HAP-1 (cell line): ENCODE results near the gene TCF3.

Experiments
- DNase-seq, 2 experiments: peaks; one replicate each; pipeline ENCODE4 v3.0.0-alpha.2; 2016 to 2020; ENCODE audit warnings: low spot score in 2 of 2
- H3K27me3 ChIP-seq: fragments of 250-450 bp; sonication (Bioruptor Pico); 2 replicates; pipeline ENCODE4 v1.5.1; 2020; ENCODE audit warnings: low read depth, mild to moderate bottlenecking, moderate library complexity
- H3K36me3 ChIP-seq: fragments of 250-450 bp; sonication (Bioruptor Pico); replicated peaks from 2 replicates; pipeline ENCODE4 v1.5.1; 2020; ENCODE audit warnings: mild to moderate bottlenecking
- H3K4me1 ChIP-seq: fragments of 250-450 bp; sonication (Bioruptor Pico); 2 replicates; pipeline ENCODE4 v1.5.1; 2020; ENCODE audit warnings: mild to moderate bottlenecking
- H3K4me3 ChIP-seq: fragments of 250-450 bp; sonication (Bioruptor Pico); 2 replicates; pipeline ENCODE4 v1.5.1; 2020; ENCODE audit warnings: mild to moderate bottlenecking, moderate library complexity
- H3K9me3 ChIP-seq: fragments of 250-450 bp; sonication (Bioruptor Pico); 2 replicates; pipeline ENCODE4 v1.5.1; 2020; ENCODE audit warnings: mild to moderate bottlenecking, moderate library complexity
- in situ Hi-C: fragments of 300-500 bp; cut with MboI; formaldehyde crosslinking; loops from 3 replicates; pipeline ENCODE4 v1.14.3; 2020; ENCODE audit warnings: low sequenced_read_pairs, inconsistent platforms, mixed read lengths

Gene TCF3

DNA sequence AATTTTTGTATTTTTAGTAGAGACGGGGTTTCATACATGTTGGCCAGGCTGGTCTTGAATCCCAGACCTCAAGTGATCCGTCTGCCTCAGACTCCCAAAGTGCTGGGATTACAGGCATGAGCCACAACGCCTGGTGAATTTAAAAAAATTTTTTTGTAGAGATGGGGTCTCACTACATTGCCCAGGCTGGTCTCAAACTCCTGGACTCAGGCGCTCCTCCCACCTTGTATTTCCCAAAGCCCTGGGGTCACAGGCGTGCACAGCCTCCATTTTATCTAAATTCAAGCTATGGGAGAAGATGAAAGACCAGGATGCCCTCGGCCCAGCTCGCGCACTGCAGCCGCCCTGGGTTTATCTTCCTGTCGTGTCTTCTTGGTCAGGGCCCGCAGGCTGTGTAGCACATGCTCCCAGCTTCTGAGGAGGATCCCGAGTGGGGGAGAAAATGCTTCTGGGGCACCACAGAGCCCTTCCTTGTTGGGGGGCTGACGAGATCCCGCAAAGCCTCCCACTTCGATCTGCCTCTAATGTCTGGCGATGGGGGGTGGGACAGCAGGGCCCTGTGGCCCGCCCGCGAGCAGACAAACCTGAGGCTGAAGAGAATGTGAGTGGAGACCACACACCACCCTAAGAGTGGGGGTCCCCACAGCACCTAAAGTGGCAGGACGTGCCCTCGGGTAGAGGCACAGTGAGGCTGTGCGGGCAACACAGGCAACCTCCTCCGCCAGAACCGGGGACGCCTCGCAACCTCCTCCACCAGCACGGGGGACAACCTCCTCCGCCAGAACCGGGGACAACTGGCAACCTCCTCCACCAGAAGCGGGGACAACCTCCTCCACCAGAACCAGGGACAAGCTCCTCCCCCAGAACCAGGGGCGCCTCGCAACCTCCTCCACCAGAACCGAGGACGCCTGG, 15.8 kb downstream of the TCF3 start:
- no peaks in the 10 kb centered on the region for H3K4me1 ChIP-seq
- no peaks in the 10 kb centered on the region for H3K9me3 ChIP-seq
- peaks cover 59% of the 10 kb centered on the region for H3K36me3 ChIP-seq
- no peaks in the 10 kb centered on the region for H3K27me3 ChIP-seq
- in situ Hi-C loops: no loop called here
- H3K4me3 ChIP-seq: no peak overlapping the region
- no peak for DNase-seq

GRCh38 chr19:1634938-1635243, 17.5 kb downstream of the TCF3 start:
- Histone ChIP-seq H3K27me3 (no peaks in the 10 kb centered on the region), H3K4me1 (no peaks in the 10 kb centered on the region), H3K36me3 (peaks cover 52% of the 10 kb centered on the region), H3K9me3 (no peaks in the 10 kb centered on the region), H3K4me3 (no peak overlapping the region)
- in situ Hi-C loops: no loop called here
- DNase-seq: no peak

DNA sequence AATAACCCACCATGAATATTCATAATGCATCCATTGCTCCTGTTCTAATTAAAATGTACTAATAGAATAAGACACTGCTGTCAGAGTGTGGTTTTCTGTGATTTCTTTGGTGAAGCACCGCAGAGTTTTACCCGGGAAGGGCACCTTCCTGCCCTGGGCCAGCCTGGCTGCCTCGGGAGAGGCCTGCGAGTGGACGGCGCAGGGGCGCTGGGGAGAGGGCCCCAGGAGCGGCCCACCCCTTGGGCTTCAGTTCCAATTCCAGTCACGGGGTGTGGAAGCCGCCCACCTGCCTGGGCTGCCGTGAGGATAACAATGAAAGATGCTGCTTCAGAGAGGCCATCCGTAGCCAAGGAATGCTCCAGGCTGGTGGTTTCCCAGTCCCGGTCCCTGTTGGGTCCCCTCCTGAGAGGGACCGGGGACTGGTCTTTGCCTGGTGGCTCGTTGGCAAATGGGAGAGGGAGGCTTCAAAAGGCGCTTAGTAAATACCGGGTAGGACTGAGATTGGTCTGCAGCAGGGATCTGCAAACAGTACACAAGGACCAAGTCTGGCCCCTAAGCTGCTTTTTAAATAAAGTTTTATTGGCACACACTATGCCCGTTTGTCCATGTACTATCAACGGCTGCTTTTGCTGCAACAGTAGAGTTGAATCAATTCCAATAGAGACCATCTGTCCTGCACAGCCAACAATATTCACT, 18.0 kb downstream of the TCF3 start:
- DNase-seq: no peak

DNA sequence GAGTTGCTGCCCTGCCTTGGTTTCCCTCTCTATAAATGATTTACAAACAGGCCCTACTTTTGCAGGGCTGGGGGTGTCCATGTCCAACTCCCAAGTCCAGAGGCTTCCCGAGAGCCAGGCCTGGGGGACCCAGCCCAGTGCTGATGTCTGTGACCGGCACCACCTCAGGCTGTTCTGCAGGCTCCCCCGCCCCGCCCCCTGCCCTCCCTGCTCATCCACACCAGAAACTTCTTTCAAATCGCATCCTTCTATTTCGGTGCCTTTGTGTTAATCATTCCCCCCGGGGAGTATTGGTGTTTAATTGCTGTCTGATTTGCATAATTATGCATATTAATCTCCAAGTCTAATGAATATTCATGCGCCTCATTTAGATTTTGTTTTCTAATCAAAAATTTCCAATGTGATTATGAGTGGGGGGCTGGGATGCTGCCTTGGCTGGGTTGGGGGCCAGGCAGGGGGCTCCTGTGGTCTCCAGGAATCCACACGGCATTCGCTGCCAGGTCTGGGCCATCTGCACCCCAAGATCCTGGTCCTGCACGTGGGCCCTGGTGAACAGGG, 19.1 kb downstream of the TCF3 start:
- Histone ChIP-seq H3K9me3 (no peaks in the 10 kb centered on the region), H3K36me3 (peaks cover 43% of the 10 kb centered on the region), H3K4me3 (no peak overlapping the region), H3K27me3 (no peaks in the 10 kb centered on the region), H3K4me1 (no peaks in the 10 kb centered on the region)
- in situ Hi-C loops: no loop called here
- no peak for DNase-seq

More for the DNA sequence above, 18.0 kb downstream of the TCF3 start:
- Histone ChIP-seq H3K27me3 (no peaks in the 10 kb centered on the region), H3K4me3 (no peak overlapping the region), H3K36me3 (peaks cover 51% of the 10 kb centered on the region), H3K9me3 (no peaks in the 10 kb centered on the region), H3K4me1 (no peaks in the 10 kb centered on the region)
- in situ Hi-C loops: no loop called here

DNA sequence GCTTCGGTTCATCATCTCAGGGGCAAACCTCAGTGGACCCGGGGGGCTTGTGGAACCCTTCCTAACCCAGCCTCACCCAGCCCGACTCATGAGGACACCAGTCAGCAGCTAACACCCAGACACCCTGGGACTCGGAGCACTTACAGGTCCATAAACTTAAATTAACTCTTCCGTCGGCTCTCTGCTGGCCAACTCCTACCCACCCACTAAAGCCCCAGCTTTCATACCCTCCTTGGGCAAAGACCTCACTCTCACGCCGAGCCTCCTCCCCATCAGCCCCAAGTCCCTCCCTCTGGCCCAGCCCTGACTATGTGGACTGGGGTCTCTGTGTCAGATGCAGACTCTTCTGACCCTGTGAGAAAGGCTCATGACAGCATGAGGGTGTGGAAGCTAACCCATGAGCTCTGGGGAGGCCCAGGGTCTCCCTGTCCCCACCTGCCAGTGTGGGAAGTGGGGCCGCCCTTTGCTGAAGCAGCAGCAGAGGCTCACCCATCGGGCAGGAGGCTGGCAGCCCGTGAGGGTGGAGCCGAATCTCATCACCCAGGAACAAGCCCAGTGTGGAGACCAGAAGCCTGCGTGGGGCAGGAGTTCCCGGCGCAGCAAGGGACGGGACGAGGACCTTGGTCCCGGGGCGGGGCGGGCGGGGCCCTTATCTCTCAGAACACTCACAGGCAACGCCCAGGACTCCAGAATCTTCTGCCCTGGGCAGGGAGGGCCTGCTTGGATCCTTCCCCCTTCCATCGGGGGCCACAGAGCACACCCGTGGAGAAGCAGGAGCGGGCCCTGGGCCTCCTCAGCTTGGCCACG, 19.8 kb downstream of the TCF3 start:
- no peaks in the 10 kb centered on the region for H3K4me1 ChIP-seq
- no peaks in the 10 kb centered on the region for H3K27me3 ChIP-seq
- peaks cover 37% of the 10 kb centered on the region for H3K36me3 ChIP-seq
- in situ Hi-C loops: no loop called here
- no peak for DNase-seq
- H3K4me3 ChIP-seq: no peak overlapping the region
- H3K9me3 ChIP-seq: no peaks in the 10 kb centered on the region

DNA sequence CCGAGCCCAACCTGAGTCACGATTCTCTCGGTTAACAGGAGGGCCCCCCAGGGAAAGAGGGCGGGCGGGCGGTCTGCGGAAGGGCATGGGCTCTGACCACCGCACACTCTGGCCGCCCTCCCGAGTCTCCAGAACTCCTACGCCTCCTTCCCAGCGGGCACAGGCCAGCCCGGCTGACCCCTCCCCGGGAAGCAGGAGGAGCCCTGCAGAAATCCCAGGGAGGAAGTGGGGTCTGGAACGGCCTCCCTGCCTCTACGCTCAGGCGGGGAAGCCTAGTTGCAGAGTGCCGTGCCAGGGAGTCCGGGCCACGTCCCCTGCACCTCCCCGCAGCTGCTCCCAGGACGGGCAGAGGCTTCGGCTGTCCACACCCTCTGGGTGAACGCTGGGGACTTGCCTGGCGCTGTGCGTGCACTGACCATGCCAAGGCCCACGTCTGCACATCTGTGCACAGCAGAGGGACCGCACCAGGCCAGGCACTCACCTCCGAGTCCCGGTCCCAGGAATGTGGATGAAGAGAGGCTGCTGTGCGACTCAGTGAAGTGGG, 20.8 kb downstream of the TCF3 start:
- H3K4me1 ChIP-seq: no peaks in the 10 kb centered on the region
- H3K9me3 ChIP-seq: no peaks in the 10 kb centered on the region
- H3K36me3 ChIP-seq: peaks cover 36% of the 10 kb centered on the region
- in situ Hi-C loops: no loop called here
- DNase-seq: no peak
- no peaks in the 10 kb centered on the region for H3K27me3 ChIP-seq
- H3K4me3 ChIP-seq: no peak overlapping the region

GRCh38 chr19:1630811-1631210, 21.6 kb downstream of the TCF3 start:
- no peaks in the 10 kb centered on the region for H3K4me1 ChIP-seq
- no peaks in the 10 kb centered on the region for H3K9me3 ChIP-seq
- in situ Hi-C loops: no loop called here
- H3K27me3 ChIP-seq: no peaks in the 10 kb centered on the region
- H3K4me3 ChIP-seq: no peak overlapping the region
- DNase-seq: no peak
- peaks cover 31% of the 10 kb centered on the region for H3K36me3 ChIP-seq

DNA sequence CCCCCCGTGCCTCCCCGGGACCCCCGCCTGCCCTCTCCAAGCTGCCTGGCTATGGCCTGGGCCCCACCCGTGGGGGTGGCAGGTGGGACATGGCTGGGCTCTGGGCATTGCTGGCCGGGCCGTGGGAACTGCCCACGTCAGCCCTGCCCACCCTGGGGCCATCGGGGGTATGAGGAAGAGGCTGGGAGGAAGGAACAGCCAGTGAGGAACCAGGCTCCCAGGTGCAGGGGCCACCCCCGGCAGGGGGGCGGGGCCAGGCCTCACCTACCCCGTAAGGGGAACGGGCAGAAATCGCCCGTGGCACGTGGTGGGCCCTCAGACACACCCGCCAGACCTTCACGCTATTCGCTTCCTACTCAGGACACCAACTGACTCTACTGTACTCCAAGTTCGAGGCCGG, 22.4 kb downstream of the TCF3 start:
- Histone ChIP-seq H3K4me3 (no peak overlapping the region), H3K36me3 (peaks cover 35% of the 10 kb centered on the region), H3K9me3 (no peaks in the 10 kb centered on the region), H3K4me1 (no peaks in the 10 kb centered on the region), H3K27me3 (no peaks in the 10 kb centered on the region)
- no peak for DNase-seq
- in situ Hi-C loops: no loop called here

DNA sequence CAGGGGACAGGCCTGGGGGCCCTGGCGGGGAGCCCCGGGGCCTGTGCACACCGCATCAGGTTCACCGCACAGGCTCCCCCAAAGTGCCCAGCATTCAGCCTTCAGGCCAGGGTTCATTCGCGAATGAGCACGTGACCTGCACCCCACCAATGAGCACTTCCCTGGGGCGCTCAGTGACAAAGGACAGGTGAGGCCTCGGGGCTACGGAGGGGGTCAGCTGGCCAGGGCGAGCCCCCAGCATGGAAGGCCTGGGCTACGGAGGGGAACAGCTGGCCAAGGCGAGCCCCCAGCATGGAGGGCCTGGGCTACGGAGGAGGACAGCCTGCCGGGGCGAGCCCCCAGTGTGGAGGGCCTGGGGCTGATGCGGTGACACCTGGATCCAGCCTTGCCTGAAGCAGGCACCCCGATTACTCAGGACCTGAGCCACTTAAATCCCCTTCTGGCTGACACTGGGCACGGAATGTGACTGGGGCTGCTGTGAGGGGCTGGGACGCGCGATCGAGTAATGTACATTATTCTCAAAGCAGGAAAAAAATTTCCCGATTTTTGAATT, 23.1 kb downstream of the TCF3 start:
- Histone ChIP-seq H3K4me1 (no peaks in the 10 kb centered on the region), H3K4me3 (no peak overlapping the region), H3K9me3 (no peaks in the 10 kb centered on the region), H3K36me3 (peaks cover 33% of the 10 kb centered on the region), H3K27me3 (no peaks in the 10 kb centered on the region)
- in situ Hi-C loops: no loop called here
- DNase-seq: no peak

GRCh38 chr19:1627194-1627593, 25.2 kb downstream of the TCF3 start:
- Histone ChIP-seq H3K4me3 (no peak overlapping the region), H3K4me1 (no peaks in the 10 kb centered on the region), H3K9me3 (no peaks in the 10 kb centered on the region), H3K36me3 (peaks cover 38% of the 10 kb centered on the region), H3K27me3 (no peaks in the 10 kb centered on the region)
- no peak for DNase-seq
- in situ Hi-C loops: no loop called here

DNA sequence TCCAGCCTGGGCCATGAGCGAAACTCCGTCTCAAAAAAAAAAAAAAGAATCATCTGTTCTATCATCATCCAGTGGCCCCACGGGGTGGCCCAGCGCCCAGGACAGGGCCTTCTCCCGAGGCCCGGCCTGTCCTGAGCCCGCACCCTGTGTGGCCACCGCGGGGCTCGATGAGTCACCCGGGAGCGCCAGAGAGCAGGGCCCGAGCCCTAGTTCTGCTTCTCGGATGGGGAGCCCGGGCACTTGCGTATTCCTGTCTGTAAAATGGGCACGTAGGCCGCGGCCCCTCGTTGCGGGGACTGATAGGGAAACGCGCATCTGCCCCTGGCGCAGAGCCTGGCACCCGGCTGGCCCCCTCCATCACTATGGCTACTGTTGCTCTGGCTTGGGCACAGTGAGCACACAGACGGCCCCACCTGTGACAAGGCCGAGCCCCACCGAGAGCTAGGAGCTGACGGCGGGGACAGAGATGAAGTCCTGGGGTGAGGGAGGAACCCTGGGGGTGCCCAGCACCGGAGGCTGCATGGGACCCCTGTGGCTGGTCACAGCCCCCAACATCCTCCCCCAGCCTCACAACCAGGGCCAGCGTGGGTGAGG, 25.9 kb downstream of the TCF3 start:
- Histone ChIP-seq H3K9me3 (no peaks in the 10 kb centered on the region), H3K27me3 (no peaks in the 10 kb centered on the region), H3K4me3 (no peak overlapping the region), H3K36me3 (peaks cover 33% of the 10 kb centered on the region), H3K4me1 (no peaks in the 10 kb centered on the region)
- in situ Hi-C loops: no loop called here
- no peak for DNase-seq

GRCh38 chr19:1624458-1624857, 28.0 kb downstream of the TCF3 start:
- peak; percentile 42 to 85 for DNase-seq
- Histone ChIP-seq H3K27me3 (no peaks in the 10 kb centered on the region), H3K9me3 (no peaks in the 10 kb centered on the region), H3K4me1 (no peaks in the 10 kb centered on the region), H3K36me3 (peaks cover 46% of the 10 kb centered on the region), H3K4me3 (no peak overlapping the region)
- in situ Hi-C loops: no loop called here

GRCh38 chr19:1622541-1622940, 29.9 kb downstream of the TCF3 start:
- no peak overlapping the region for H3K4me3 ChIP-seq
- no peaks in the 10 kb centered on the region for H3K9me3 ChIP-seq
- no peaks in the 10 kb centered on the region for H3K27me3 ChIP-seq
- peaks cover 63% of the 10 kb centered on the region for H3K36me3 ChIP-seq
- no peaks in the 10 kb centered on the region for H3K4me1 ChIP-seq
- in situ Hi-C loops: no loop called here
- no peak for DNase-seq
